A673 (cell line): ENCODE results near the gene OR2H1. TPM values are rescaled to one million over a fixed set of nuclear protein-coding genes. Genes with fewer than 3 reads are reported as not detected.

ENCODE experiments used
- BruUV-seq: library from RNA; stranded (reverse); fragments of 400-500 nt; replicated peaks from 2 replicates; lab custom pipeline; 2021; lab: Mats Ljungman, UMichigan
- CTCF ChIA-PET: fragments of 300-600 bp; sonication (Branson Sonifier 250); formaldehyde crosslinking; loops from one replicate; lab custom pipeline; 2022; ENCODE audit warnings: antibody characterized with exemption; lab: Charles Lee
- POLR2A ChIA-PET: fragments of 300-600 bp; sonication (Branson Sonifier 250); formaldehyde crosslinking; loops from one replicate; lab custom pipeline; 2022; ENCODE audit warnings: antibody characterized with exemption; ENCODE audit not compliant: low non-redundant PET; lab: Charles Lee
- DNase-seq: peaks from one replicate; pipeline ENCODE4 v3.0.0-alpha.2; 2015; ENCODE audit warnings: low spot score
- H3K27ac ChIP-seq: fragments of 200-600 bp; sonication (generic); 2 replicates; pipeline ENCODE4 v1.5.1; 2016; ENCODE audit warnings: mixed run types, low read depth, mild to moderate bottlenecking, mixed read lengths, antibody characterized with exemption, low read length; ENCODE audit not compliant: poor library complexity, severe bottlenecking
- H3K27me3 ChIP-seq: fragments of 200-600 bp; sonication (generic); replicated peaks from 2 replicates; pipeline ENCODE4 v1.6.1; 2017; ENCODE audit warnings: mixed run types, low read depth, mild to moderate bottlenecking, mixed read lengths, antibody characterized with exemption, low read length; ENCODE audit not compliant: insufficient read depth, poor library complexity
- H3K36me3 ChIP-seq: fragments of 200-600 bp; sonication (generic); 2 replicates; pipeline ENCODE4 v1.6.1; 2016; ENCODE audit warnings: mixed run types, mild to moderate bottlenecking, mixed read lengths, antibody characterized with exemption, low read length; ENCODE audit not compliant: insufficient read depth, poor library complexity, severe bottlenecking
- H3K4me1 ChIP-seq: fragments of 200-600 bp; sonication (generic); 2 replicates; pipeline ENCODE4 v1.6.1; 2017; ENCODE audit warnings: mixed run types, mild to moderate bottlenecking, mixed read lengths, antibody characterized with exemption, low read length; ENCODE audit not compliant: insufficient read depth, poor library complexity, severe bottlenecking
- H3K4me3 ChIP-seq: fragments of 200-600 bp; sonication (generic); 2 replicates; pipeline ENCODE4 v1.5.1; 2016; ENCODE audit warnings: low read depth, mixed run types, mild to moderate bottlenecking, mixed read lengths, low read length; ENCODE audit not compliant: poor library complexity, severe bottlenecking
- H3K9me3 ChIP-seq: fragments of 200-600 bp; sonication (generic); 2 replicates; pipeline ENCODE4 v1.6.1; 2016; ENCODE audit warnings: mixed run types, low read depth, mild to moderate bottlenecking, mixed read lengths, antibody characterized with exemption, low read length; ENCODE audit not compliant: poor library complexity, severe bottlenecking
- EZH2 ChIP-seq: fragments of 200-600 bp; sonication (generic); IDR thresholded peaks from 2 replicates; pipeline ENCODE4 v1.6.1; 2017; ENCODE audit warnings: borderline replicate concordance, low read depth, mild to moderate bottlenecking, mixed read lengths, antibody characterized with exemption, low read length; ENCODE audit not compliant: poor library complexity, severe bottlenecking
- intact Hi-C: fragments of 100-400 bp; cut with micrococcal nuclease; formaldehyde crosslinking; loops from one replicate; pipeline ENCODE4 v1.10.0; 2022; ENCODE audit not compliant: unreplicated experiment
- total RNA-seq: library from RNA; stranded (reverse); gene quantifications from 2 replicates; pipeline ENCODE4 v1.2.3, GENCODE V29; 2021
- TF ChIP-seq, protein P1 (sequence below): fragments of 300-800, 200-600 bp; sonication (generic); conservative IDR thresholded peaks from 2 replicates; pipeline ENCODE4 v1.5.1; 2017; ENCODE audit warnings: low read depth, mild to moderate bottlenecking, antibody characterized with exemption, low read length, moderate library complexity, mixed read lengths

OR2H1 gene
- total RNA-seq, 1 experiment from 2014 or later: not detected

DNA sequence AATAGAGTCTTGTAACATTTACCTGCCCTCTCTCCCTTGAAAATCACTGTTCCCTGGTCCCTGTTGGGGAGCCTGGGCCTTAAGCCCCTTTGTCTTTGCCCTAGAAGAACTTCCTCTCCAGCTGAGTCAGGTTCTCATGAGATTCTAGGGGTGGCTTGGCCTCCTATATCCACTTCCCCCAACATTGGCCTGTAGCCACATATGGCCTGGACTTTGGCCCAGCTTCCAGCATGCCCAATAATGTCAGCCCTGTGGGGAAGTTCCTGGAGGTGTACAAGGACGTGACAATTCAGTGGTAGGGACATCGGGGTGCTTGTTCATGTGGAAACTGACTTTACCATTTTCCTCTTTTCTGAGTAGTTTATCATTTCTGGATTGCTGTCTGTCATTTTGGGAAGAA lies 48.0 kb downstream of the OR2H1 start:
- intact Hi-C loops: no loop called here
- ChIA-PET CTCF (interaction anchor here (0.6 kb wide), 1 partner anchor 82 kb away, joined by 3 read pairs; no protein-coding TSS in a partner anchor), POLR2A (no interaction called here)
- no TSS peak for BruUV-seq
- no peak for DNase-seq
- Histone ChIP-seq H3K4me3 (no peak overlapping the region), H3K27ac (no peak overlapping the region), H3K36me3 (no peaks in the 10 kb centered on the region), H3K27me3 (peaks cover 9% of the 10 kb centered on the region), H3K4me1 (no peaks in the 10 kb centered on the region), H3K9me3 (no peaks in the 10 kb centered on the region)
- TF ChIP-seq, protein P1, sequence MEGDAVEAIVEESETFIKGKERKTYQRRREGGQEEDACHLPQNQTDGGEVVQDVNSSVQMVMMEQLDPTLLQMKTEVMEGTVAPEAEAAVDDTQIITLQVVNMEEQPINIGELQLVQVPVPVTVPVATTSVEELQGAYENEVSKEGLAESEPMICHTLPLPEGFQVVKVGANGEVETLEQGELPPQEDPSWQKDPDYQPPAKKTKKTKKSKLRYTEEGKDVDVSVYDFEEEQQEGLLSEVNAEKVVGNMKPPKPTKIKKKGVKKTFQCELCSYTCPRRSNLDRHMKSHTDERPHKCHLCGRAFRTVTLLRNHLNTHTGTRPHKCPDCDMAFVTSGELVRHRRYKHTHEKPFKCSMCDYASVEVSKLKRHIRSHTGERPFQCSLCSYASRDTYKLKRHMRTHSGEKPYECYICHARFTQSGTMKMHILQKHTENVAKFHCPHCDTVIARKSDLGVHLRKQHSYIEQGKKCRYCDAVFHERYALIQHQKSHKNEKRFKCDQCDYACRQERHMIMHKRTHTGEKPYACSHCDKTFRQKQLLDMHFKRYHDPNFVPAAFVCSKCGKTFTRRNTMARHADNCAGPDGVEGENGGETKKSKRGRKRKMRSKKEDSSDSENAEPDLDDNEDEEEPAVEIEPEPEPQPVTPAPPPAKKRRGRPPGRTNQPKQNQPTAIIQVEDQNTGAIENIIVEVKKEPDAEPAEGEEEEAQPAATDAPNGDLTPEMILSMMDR: no peak
- TF ChIP-seq EZH2: no peak

- CTCF ChIA-PET: no interaction called here
- intact Hi-C loops: no loop called here
- Histone ChIP-seq H3K4me3 (no peak overlapping the region), H3K9me3 (no peaks in the 10 kb centered on the region), H3K27ac (no peak overlapping the region), H3K4me1 (no peaks in the 10 kb centered on the region), H3K27me3 (peaks cover 7% of the 10 kb centered on the region), H3K36me3 (no peaks in the 10 kb centered on the region)
- DNase-seq: no peak
- BruUV-seq: no TSS peak
- POLR2A ChIA-PET: no interaction called here
- no peak for TF ChIP-seq EZH2
- TF ChIP-seq, protein P1: no peak
Observed at GRCh38 chr6:29505808-29506207, 48.9 kb downstream of the OR2H1 start.

- no peaks in the 10 kb centered on the region for H3K36me3 ChIP-seq
- BruUV-seq: no TSS peak
- intact Hi-C loops: no loop called here
- no peak for DNase-seq
- no peak overlapping the region for H3K4me3 ChIP-seq
- no peaks in the 10 kb centered on the region for H3K9me3 ChIP-seq
- POLR2A ChIA-PET: no interaction called here
- peaks cover 7% of the 10 kb centered on the region for H3K27me3 ChIP-seq
- no peaks in the 10 kb centered on the region for H3K4me1 ChIP-seq
- H3K27ac ChIP-seq: no peak overlapping the region
- TF ChIP-seq, protein P1: no peak
- TF ChIP-seq EZH2: no peak
- CTCF ChIA-PET: no interaction called here
Observed at GRCh38 chr6:29506446-29507067, 49.6 kb downstream of the OR2H1 start.
